OCI-LY7 (cell line): ENCODE data around the gene DMRTB1.

Source experiments
- EZH2phosphoT487 ChIP-seq: fragments of 200-600 bp; sonication (generic); IDR thresholded peaks from 2 replicates; pipeline ENCODE4 v1.6.1; 2018; ENCODE audit warnings: low read depth, borderline replicate concordance, mild to moderate bottlenecking, mixed run types, antibody characterized with exemption, low read length, moderate library complexity, mixed read lengths
- TF ChIP-seq, protein P1 (sequence below): fragments of 200-600 bp; sonication (generic); conservative IDR thresholded peaks from 2 replicates; pipeline ENCODE4 v1.5.1; 2014; ENCODE audit warnings: mild to moderate bottlenecking, antibody characterized with exemption, low read length, moderate library complexity, mixed read lengths

GRCh38 chr1:53438427-53439336 is 20.5 kb upstream of the DMRTB1 start:
- TF ChIP-seq, protein P1, sequence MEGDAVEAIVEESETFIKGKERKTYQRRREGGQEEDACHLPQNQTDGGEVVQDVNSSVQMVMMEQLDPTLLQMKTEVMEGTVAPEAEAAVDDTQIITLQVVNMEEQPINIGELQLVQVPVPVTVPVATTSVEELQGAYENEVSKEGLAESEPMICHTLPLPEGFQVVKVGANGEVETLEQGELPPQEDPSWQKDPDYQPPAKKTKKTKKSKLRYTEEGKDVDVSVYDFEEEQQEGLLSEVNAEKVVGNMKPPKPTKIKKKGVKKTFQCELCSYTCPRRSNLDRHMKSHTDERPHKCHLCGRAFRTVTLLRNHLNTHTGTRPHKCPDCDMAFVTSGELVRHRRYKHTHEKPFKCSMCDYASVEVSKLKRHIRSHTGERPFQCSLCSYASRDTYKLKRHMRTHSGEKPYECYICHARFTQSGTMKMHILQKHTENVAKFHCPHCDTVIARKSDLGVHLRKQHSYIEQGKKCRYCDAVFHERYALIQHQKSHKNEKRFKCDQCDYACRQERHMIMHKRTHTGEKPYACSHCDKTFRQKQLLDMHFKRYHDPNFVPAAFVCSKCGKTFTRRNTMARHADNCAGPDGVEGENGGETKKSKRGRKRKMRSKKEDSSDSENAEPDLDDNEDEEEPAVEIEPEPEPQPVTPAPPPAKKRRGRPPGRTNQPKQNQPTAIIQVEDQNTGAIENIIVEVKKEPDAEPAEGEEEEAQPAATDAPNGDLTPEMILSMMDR, result no peak
- no peak for TF ChIP-seq EZH2phosphoT487
